ENCODE measurements around the gene C6orf120. TPM values are rescaled to one million over a fixed set of nuclear protein-coding genes. Genes with fewer than 3 reads are reported as not detected.
A peak's percentile ranks its signal among the peaks of the same experiment; 100 is the strongest.

C6orf120 gene
- total RNA-seq, 1 experiment from 2014 or later = 60.8 TPM

DNA sequence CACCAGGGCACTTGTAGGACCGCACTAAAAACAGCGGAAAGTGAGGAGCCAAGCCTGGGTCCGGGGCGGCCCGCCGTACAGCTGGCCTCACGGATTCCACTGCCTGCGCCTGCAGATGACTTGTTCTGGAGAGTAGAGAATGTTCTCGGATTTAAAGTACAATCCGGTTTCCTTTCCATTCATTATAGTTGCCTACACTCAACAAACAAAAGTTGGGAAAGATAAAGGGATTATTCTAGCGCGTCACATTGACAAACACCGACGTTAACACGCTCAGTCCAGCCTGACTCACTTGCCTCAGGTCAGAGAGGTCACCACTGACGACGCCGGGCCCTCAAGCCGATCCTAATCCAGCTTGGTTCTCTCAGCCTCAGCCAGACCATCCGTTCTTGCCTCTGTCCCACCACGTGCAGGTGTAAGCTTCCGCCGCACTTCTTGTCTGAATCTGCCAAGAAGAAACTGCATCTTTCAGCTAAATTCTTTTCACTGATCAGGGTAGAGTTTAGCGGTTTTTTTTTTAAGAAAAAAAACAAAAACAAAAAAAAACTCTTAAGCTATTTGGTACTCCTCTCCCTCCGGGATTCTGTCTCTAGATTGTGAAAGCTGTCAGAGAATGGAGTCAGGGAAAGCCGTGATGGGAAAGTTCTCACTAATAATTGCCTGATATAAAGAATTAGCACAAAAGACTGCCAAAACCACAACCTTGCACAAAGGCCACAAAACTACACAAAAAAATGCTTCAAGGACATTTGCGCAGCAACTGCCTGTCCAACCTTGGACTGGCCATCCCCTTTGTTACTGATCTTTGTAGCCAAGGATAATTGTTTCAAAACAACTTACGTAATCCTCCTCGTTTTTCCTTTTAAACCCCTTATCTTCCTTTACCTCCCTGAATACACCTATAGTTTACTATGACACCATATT is 23.5 kb downstream of the C6orf120 start:
- DNase-seq (ENCODE audit: low read depth) = peak; percentile 37

DNA sequence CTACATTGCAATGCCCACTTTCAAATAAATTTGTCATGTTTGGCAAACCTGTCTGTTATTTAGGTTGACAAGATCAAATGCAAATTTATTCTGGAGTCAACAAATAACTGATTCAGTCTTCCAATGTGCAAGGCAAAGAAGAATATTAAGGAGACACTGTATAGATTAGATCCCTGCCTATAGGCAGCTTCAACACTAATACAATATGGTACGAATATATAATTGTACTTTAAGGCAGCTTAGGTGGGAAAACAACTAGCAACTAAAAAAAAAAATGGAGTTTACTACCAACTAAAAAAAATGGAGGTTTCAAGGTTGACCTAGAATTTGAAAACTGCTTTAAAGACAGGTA is 24.1 kb downstream of the C6orf120 start:
- no peak for DNase-seq (ENCODE audit: low read depth)

DNA sequence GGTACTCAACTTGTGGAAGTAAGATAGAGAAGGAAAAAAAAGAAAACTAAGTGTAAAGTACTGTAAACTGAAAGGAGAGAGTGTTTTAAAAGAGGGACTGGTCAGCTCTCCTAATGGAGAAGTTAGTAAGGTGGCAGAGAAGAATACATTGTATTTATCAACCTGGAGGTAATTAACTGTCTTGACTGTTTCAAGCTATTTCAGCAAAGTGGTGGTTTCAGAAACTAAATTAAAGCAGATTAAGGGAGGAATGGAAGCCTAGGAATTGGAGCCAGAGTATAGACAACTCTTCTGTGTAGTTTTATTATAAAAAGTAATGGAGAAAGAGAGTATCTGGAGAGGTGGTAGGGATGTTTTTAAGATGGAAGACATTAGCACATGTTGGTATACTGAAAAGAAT is 25.0 kb downstream of the C6orf120 start:
- no peak for DNase-seq (ENCODE audit: low read depth)

DNA sequence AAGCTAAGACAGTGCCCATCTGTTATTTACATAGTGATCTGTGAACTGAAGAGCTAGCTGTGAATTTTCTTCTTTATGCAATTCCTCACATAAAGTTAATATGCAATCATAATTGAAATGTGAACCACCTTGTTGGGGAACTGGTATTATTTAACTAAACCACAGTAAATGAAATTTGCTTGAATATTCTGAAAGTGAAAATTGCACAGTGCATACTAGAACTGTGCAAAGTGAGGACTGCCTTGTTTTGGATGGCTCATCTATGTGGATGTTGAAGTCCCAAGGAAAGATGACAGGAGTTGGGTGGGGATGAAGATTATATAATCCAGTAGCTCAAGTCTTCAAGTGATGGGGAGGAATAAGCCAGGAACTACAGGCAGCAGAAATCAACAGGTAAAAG is 28.0 kb downstream of the C6orf120 start:
- no peak for DNase-seq (ENCODE audit: low read depth)

DNA sequence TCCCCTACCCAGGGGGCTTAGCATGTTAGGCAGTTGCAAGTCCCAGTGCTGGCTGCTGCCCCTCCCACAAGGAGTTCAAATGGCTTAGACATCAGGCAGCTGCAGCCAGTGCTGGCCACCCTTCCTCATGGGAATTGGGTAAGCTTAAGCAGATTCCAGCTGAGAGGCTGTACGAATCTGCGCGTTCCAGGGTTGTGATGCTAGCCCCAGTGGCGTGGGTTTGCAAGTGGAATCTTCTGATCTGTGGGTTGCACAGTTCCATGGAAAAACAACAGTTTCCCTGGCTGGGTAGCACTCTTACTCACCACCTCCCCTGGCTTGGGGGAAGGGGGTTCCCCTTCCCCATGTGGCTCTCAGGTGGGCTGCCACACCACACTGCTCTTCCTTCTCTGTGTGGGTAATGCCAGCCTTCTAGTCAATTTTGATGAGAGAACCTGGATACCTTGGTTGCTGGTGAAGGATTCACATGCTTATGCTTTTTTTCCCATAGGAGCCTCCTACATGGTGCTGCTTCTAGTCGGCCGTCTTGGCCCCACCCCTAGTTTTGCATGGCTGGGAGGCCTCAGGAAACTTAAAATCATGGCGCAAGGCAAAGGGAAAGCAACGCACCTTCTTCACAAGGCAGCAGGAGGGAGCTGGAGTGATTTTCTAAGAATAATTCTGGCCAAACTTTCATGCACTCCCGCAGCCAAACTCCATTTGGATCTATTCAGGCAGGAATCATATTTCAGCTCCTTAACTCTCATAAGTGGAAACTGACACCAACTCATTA is 36.5 kb downstream of the C6orf120 start:
- no peak for DNase-seq (ENCODE audit: low read depth)

DNA sequence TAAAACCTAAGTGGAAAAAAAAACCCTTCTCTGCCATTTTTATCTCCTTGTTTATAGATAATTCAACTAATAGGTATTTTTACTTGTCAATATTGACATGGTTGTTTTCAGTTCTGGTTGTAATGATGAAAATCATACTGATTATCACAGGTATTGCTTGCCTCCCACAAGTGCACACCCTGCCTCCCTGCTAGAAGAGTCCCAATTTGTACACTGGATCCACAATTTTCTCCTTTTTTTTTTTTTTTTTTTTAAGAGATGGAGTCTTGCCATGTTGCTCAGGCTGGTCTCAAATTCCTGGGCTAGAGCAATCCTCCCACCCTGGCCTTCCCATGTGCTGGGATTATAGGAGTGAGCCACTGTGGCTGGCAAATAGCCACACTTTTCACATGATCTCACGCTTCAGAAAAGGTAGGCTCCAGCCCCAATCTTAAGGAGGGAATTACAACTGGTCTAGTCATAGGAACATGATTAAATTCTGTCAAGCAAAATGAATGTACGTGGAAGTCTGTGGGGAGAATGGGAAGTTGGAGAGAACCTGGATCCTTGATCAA is 37.1 kb downstream of the C6orf120 start:
- DNase-seq (ENCODE audit: low read depth) = peak; percentile 30

DNA sequence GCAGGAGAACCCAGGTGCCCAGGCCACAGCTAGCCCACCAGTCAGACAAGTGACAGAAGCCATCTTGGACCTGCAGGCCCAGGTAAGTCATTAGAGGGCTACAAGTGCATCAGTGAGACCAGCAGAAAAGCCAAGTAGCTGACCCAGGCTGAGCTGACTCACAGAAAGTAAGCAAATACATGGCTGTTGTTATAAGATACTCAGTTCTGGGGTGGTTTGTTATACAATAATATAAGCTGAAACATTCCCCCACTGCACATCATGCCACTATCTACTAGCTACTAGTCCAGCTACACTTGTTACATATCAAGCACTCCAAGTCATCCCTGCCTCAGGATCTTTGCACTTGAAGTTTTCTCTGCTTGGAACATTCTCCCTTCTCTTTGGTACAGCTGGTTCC is 39.4 kb downstream of the C6orf120 start:
- DNase-seq (ENCODE audit: low read depth) = no peak

DNA sequence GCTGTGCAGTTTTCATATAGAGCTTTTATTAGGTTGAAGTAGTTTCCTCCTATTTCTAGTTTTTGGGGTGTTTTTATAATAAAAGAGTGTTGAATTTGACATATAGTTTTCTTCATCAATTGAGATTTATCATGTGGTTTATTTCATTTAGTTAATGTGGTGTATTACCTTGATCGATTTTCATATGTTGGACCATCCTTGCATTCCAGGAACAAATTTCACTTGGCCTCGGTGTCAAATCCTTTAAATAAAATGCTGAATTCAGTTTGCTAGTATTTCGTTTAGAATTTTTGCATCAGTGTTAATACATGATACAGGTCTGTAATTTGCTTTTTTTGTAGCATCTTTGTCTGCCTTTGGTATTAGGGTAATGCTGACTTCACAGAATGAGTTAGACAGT is 43.5 kb downstream of the C6orf120 start:
- no peak for DNase-seq (ENCODE audit: low read depth)

DNA sequence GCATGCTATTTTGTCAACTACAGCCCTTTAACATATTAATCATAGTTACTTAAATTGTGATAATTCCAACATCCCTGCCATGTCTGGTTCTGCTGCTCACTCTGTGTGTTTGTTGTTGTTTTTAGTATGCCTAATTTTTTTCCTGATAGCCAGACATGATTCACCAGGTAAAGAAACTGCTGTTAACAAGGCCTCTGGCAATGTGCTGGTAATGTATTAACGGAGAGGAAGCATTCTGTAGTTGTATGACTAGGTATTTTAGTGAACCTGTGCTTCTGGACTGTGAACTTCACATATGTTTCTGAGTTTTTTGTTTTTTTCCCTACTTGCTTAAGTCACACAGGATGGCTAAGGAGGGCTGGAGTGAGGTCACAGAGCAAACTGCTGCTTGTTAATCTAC is 44.6 kb downstream of the C6orf120 start:
- no peak for DNase-seq (ENCODE audit: low read depth)

DNA sequence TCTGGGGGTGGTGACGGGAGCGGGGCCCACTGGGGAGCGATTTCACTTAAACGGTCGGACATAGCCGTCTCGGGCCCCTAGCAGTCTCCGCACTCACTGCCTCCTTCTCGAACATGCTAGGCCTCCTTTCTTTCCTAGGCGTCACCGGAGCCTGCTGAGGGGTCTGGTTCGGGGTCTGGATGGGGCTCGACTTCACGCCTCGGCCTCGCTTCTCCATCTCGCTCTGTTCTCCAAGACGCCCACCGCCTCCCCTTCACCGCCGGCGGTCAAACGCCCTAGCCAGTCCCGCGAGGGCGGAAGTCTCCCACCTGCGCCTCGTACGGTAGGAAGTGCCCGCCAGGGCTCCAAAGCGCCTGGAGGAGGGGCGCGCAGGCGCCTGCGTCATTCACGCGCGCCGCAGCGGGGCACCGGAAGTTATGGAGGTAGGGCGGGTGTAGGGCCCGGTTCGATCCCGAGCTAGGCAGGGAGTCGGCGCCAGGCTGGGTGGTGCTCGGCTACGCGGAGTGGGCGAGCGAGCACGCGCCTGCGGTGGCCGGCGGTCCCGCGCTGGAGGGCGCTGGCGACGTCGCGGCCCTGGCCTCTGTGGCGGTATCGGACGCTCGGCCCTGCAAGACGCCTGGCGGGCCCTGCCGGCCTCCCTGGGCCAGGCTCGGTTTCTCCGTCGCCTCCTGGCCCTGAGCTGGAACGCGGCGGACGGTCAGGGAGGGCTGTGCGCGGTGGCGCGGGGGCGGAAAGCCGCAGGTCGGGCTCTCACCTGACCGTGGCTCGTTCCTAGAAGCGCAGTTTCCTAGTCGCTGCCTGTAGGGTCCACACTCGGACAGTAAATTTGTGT is 49.5 kb downstream of the C6orf120 start, which contains the start of the genes DYNLT2 and ERMARD:
DYNLT2 (minus strand) TSS at position 331 of the 832 bp plus-strand sequence; CDS start at position 217, 114 bp downstream.
ERMARD (plus strand) TSS at position 381 of the 832 bp plus-strand sequence; CDS start at position 417, 36 bp downstream.
- DNase-seq (ENCODE audit: low read depth) = peak; percentile 98

DNA sequence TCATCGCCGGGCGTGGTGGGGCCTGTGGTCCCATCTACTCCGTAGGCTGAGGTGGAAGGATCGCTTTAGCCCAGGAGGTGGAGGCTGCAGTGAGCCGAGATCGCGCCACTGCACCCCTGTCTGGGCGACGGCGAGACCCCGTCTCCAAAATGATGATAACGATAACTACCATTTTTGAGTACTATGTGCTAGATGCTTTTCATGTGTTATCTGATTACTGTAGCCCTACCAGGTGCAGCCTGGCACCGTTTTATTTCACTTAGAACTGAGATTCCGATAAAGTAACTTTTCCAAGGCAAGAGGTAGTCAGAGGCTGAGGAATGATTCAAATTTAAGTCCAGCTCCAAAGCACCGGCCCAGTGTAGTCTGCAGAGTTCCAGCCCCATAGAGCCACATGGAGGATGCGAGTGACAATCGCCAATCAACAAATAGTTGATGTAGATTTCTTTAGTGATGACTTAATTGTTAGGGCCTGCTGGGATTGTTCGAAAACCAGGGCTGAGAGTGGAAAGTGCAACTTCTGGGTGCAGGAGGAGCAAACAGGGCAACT is 50.2 kb downstream of the C6orf120 start:
- DNase-seq (ENCODE audit: low read depth) = no peak

Other genes starting within 250 kb of the C6orf120 start
- gene WDR27, start 97 bp upstream of the C6orf120 start, total RNA-seq (2014; rRNA removed; shearing (Covaris generic)) = 20.5 and 22.2 TPM in 2 replicates
- 28.4 and 33.4 TPM in 2 replicates for gene PHF10, start 22.4 kb downstream of the C6orf120 start, total RNA-seq (2014; rRNA removed; shearing (Covaris generic))
- 1.8 and 2.3 TPM in 2 replicates for gene DYNLT2, start 49.4 kb downstream of the C6orf120 start, total RNA-seq (2014; rRNA removed; shearing (Covaris generic))
- 31.1 and 66.1 TPM in 2 replicates for gene ERMARD, start 49.5 kb downstream of the C6orf120 start, total RNA-seq (2014; rRNA removed; shearing (Covaris generic))